HepG2 (cell line): ENCODE measurements around the gene ARHGAP15. TPM values are rescaled to one million over a fixed set of nuclear protein-coding genes. Genes with fewer than 3 reads are reported as not detected.
A peak's percentile ranks its signal among the peaks of the same experiment; 100 is the strongest.

Source experiments
- ATAC-seq: fragments of 200-7000 bp; cut with Tn5 transposase; 3 replicates; pipeline ENCODE4 v1.9.1; 2020; ENCODE audit warnings: mild to moderate bottlenecking, moderate library complexity
- BruUV-seq: library from RNA; stranded (reverse); fragments of 400-500 nt; replicated peaks from 2 replicates; lab custom pipeline; 2021; lab: Mats Ljungman, UMichigan
- CTCF ChIA-PET: fragments of 300-600 bp; formaldehyde crosslinking; extraction: SDS; loops from one replicate; lab custom pipeline; 2021; ENCODE audit warnings: low total read pairs, inconsistent platforms, low intra/inter-chr PET ratio; lab: Yijun Ruan, JAX
- POLR2A ChIA-PET: fragments of 350-600 bp; sonication (Branson Sonifier 250); formaldehyde crosslinking; loops from one replicate; lab custom pipeline; 2020; ENCODE audit warnings: antibody characterized with exemption, inconsistent platforms; lab: Yijun Ruan, JAX
- DNase-seq: peaks from one replicate; pipeline ENCODE4 v3.0.0-alpha.2; 2015; ENCODE audit warnings: low spot score
- FAIRE-seq: peaks from 3 replicates; lab custom pipeline; 2011; peaks lifted over from hg19 to GRCh38; lab: Jason Lieb, UNC
- H2AFZ ChIP-seq: one replicate; pipeline ENCODE4 v1.6.1; 2011; ENCODE audit warnings: low read length, inconsistent platforms
- H3K27ac ChIP-seq: fragments of 300-600 bp; 3 replicates; pipeline ENCODE4 v1.8.0; 2011; ENCODE audit warnings: mixed run types, mild to moderate bottlenecking, mixed read lengths, low read length, inconsistent platforms; ENCODE audit not compliant: insufficient read depth; ENCODE audit errors: extremely low read length
- H3K27me3 ChIP-seq, 2 experiments: fragments of 200-600 bp in 1 of 2; 2 replicates in 1 of 2; 3 replicates in 1 of 2; pipeline versions ENCODE4 v1.6.0 to v1.8.0; 2011; ENCODE audit warnings: low read length in 2 of 2, mild to moderate bottlenecking in 2 of 2, moderate library complexity in 2 of 2, inconsistent platforms in 1 of 2; ENCODE audit not compliant: insufficient read depth in 2 of 2, control insufficient read depth in 1 of 2
- H3K36me3 ChIP-seq, 2 experiments: fragments of 200-600 bp in 1 of 2; replicated peaks in 1 of 2; 2 replicates in 1 of 2; 3 replicates in 1 of 2; pipeline versions ENCODE4 v1.5.1 to v1.8.0; 2011; ENCODE audit warnings: low read length in 2 of 2, inconsistent platforms in 1 of 2; ENCODE audit not compliant: insufficient read depth in 2 of 2, control insufficient read depth in 1 of 2
- H3K4me1 ChIP-seq: 2 replicates; pipeline ENCODE4 v1.5.1; 2012; ENCODE audit warnings: low read length, inconsistent platforms; ENCODE audit not compliant: insufficient read depth
- H3K4me2 ChIP-seq: 2 replicates; pipeline ENCODE4 v1.6.0; 2011; ENCODE audit warnings: low read depth, low read length, inconsistent platforms
- H3K4me3 ChIP-seq, 3 experiments: fragments of 200-600 bp in 1 of 3; sonication (generic), shearing (Covaris generic) in 1 of 3; replicated peaks in 1 of 3; 2 replicates each; pipeline ENCODE4 v1.5.1; 2011 to 2016; ENCODE audit warnings: low read length in 3 of 3, inconsistent platforms in 2 of 3, low read depth in 2 of 3, mild to moderate bottlenecking in 2 of 3, control low read depth in 1 of 3, mixed read lengths in 1 of 3; ENCODE audit not compliant: insufficient read depth in 1 of 3
- H3K79me2 ChIP-seq: one replicate; pipeline ENCODE4 v1.6.1; 2011; ENCODE audit warnings: low read length, inconsistent platforms; ENCODE audit not compliant: insufficient read depth
- H3K9ac ChIP-seq: 2 replicates; pipeline ENCODE4 v1.6.0; 2011; ENCODE audit warnings: mild to moderate bottlenecking, low read depth, low read length, inconsistent platforms; ENCODE audit not compliant: insufficient read depth
- H3K9me3 ChIP-seq: 2 replicates; pipeline ENCODE4 v1.5.1; 2012; ENCODE audit warnings: mild to moderate bottlenecking, low read length
- H4K20me1 ChIP-seq: 2 replicates; pipeline ENCODE4 v1.6.0; 2011; ENCODE audit warnings: inconsistent platforms, mild to moderate bottlenecking, low read length, moderate library complexity; ENCODE audit not compliant: insufficient read depth
- DR1 ChIP-seq: sonication (generic); formaldehyde crosslinking; IDR thresholded peaks from 2 replicates; pipeline ENCODE4 v1.8.0; 2021; ENCODE audit warnings: mild to moderate bottlenecking, missing genetic modification reagents, inconsistent platforms
- ETV6 ChIP-seq: sonication (generic); formaldehyde crosslinking; conservative IDR thresholded peaks from 2 replicates; pipeline ENCODE4 v1.4.0; 2020; ENCODE audit warnings: missing genetic modification reagents
- RBM22 ChIP-seq: fragments of 200-400 bp; formaldehyde crosslinking; optimal IDR thresholded peaks from 2 replicates; pipeline ENCODE3; 2017; ENCODE audit warnings: mild to moderate bottlenecking, low read length, moderate library complexity
- ZFP82 ChIP-seq: sonication (generic); formaldehyde crosslinking; IDR thresholded peaks from 2 replicates; pipeline ENCODE4 v1.5.1; 2020; ENCODE audit warnings: mild to moderate bottlenecking, missing genetic modification reagents, borderline replicate concordance
- ZNF891 ChIP-seq: sonication (generic); formaldehyde crosslinking; IDR thresholded peaks from 2 replicates; pipeline ENCODE4 v1.5.0; 2020; ENCODE audit warnings: mild to moderate bottlenecking, missing genetic modification reagents
- WGBS: methylation state at CpG from one replicate; pipeline ENCODE4 v1.1.6; 2017; ENCODE audit warnings: low lambda C conversion rate; 5-methylcytosine and 5-hydroxymethylcytosine counted together
- in situ Hi-C: cut with HindIII; loops from 2 replicates; pipeline ENCODE4 v1.10.0; 2017; ENCODE audit warnings: low pct_unique_long_range_greater_than_20kb; ENCODE audit not compliant: extremely low pct_ligation_motif_present
- intact Hi-C: fragments of 100-400 bp; cut with micrococcal nuclease; formaldehyde crosslinking; loops from one replicate; pipeline ENCODE4 v1.10.0; 2022; ENCODE audit not compliant: unreplicated experiment
- polyA plus RNA-seq, 8 experiments: library from polyadenylated mRNA; depleted of rRNA in 3 of 8; stranded (reverse) in 7 of 8; unstranded in 1 of 8; fragments of >200 nt; fragmentation: Illumina TruSeq in 4 of 8; extraction: Trizol in 4 of 8; gene quantifications; 2 replicates each; pipeline versions ENCODE4 v1.2.1 to v1.2.3, GENCODE V29; 2011 to 2016; ENCODE audit warnings: low read depth in 4 of 8, missing spikeins in 1 of 8, mixed read lengths in 1 of 8; ENCODE audit not compliant: insufficient read depth in 1 of 8
- total RNA-seq, 5 experiments: library from RNA; depleted of rRNA; stranded (reverse); fragments of >200 nt; fragmentation: Illumina TruSeq; extraction: Trizol; gene quantifications; 2 replicates each; pipeline ENCODE4 v1.2.3, GENCODE V29; 2016; ENCODE audit warnings: low read depth in 1 of 5
- TF ChIP-seq, protein P1 (sequence below): sonication (generic); formaldehyde crosslinking; IDR thresholded peaks from 2 replicates; pipeline ENCODE4 v1.5.0; 2020; ENCODE audit warnings: mild to moderate bottlenecking, missing genetic modification reagents, moderate library complexity

ARHGAP15 gene
- total and polyA plus RNA-seq, 2 of the 13 experiments (the other 11 are each of a cell fraction or from before 2014, with no cell fraction given): 0.04 TPM; not detected in 1

DNA sequence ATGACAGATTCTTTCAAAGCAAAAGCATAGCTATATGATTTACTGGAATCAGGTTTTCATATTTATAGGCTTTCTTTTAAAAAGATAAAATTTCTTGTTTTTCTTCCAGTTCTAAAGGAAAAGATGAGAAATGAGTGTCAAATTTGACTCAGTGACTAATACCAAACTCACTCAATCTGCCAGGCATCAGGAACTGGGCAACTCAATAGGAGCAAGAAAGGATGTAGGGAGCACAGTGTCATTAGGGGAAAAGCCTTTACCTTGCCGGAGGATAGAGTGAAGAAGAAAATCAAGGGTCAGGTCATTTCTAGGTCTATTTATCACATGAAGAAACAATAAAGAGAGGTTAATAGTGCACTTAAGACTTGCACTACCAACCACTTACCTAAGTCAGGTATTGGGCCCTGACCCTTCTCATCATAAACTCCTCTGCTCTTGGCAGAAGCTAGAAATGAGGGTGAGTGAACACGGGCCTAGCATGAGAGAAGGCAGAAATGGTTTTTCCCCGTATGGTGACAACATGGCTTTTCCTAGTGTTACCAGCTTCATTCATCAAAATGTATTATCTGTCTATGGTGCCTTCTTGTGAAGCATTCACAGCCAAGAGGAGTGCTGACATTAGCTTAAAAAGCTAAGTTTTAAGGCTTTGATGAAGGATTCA lies 151.0 kb downstream of the ARHGAP15 start:
- POLR2A ChIA-PET: no interaction called here
- Histone ChIP-seq H3K27me3 (no peaks in the 10 kb centered on the region), H3K4me1 (no peaks in the 10 kb centered on the region), H3K9me3 (no peaks in the 10 kb centered on the region), H3K79me2 (no peaks in the 10 kb centered on the region), H3K9ac (no peak overlapping the region), H3K27ac (no peak overlapping the region), H3K4me2 (no peak overlapping the region), H3K4me3 (no peak overlapping the region), H4K20me1 (no peaks in the 10 kb centered on the region), H2AFZ (no peak overlapping the region), H3K36me3 (no peaks in the 10 kb centered on the region)
- DNase-seq (no peak), ATAC-seq (no peak), FAIRE-seq (no peak)
- 18% methylated on average over 3 of the region's 3 CpGs for WGBS
- intact Hi-C loops: no loop called here
- no peak for TF ChIP-seq ETV6 (CRISPR knock-in tag)
- TF ChIP-seq ZNF891 (CRISPR knock-in tag): no peak
- no peak for TF ChIP-seq DR1 (CRISPR knock-in tag)
- no peak for TF ChIP-seq RBM22
- CTCF ChIA-PET: no interaction called here
- BruUV-seq: no TSS peak
- in situ Hi-C loops: no loop called here

DNA sequence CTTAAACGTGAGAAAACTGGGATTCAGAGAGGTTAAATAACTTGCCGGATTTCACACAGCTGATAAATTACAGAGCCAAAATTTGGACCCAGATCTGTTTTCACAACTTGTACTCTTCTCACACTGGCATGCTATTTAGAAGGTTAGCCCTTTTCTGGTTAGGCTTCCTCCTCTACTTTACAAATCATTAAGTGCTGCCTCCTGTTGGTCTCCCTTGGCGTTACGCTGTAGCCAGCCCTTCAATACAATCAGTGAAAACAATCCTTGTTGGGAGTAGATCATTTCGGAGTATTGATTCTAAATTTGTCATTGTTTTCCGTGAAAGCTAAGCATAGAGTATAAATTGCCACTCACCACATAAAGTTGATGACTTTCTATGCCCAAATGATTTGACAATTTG lies 153.5 kb downstream of the ARHGAP15 start:
- 38% methylated on average over 6 of the region's 6 CpGs for WGBS
- intact Hi-C loops (no loop called here), in situ Hi-C loops (no loop called here)
- Histone ChIP-seq H3K4me1 (no peaks in the 10 kb centered on the region), H3K9ac (no peak overlapping the region), H3K27me3 (no peaks in the 10 kb centered on the region), H2AFZ (no peak overlapping the region), H3K79me2 (no peaks in the 10 kb centered on the region), H3K4me3 (no peak overlapping the region), H3K27ac (no peak overlapping the region), H3K4me2 (no peak overlapping the region), H3K36me3 (no peaks in the 10 kb centered on the region), H4K20me1 (no peaks in the 10 kb centered on the region), H3K9me3 (no peaks in the 10 kb centered on the region)
- ChIA-PET POLR2A (no interaction called here), CTCF (no interaction called here)
- BruUV-seq: no TSS peak
- ATAC-seq: peak; percentile 50; the same call in 1 of the 3 replicates
- no peak for FAIRE-seq
- TF ChIP-seq, protein P1, sequence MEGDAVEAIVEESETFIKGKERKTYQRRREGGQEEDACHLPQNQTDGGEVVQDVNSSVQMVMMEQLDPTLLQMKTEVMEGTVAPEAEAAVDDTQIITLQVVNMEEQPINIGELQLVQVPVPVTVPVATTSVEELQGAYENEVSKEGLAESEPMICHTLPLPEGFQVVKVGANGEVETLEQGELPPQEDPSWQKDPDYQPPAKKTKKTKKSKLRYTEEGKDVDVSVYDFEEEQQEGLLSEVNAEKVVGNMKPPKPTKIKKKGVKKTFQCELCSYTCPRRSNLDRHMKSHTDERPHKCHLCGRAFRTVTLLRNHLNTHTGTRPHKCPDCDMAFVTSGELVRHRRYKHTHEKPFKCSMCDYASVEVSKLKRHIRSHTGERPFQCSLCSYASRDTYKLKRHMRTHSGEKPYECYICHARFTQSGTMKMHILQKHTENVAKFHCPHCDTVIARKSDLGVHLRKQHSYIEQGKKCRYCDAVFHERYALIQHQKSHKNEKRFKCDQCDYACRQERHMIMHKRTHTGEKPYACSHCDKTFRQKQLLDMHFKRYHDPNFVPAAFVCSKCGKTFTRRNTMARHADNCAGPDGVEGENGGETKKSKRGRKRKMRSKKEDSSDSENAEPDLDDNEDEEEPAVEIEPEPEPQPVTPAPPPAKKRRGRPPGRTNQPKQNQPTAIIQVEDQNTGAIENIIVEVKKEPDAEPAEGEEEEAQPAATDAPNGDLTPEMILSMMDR (CRISPR knock-in tag): peak; percentile 29; the same call in 1 of the 2 replicates
- no peak for TF ChIP-seq ZFP82 (CRISPR knock-in tag)
- DNase-seq: no peak
